Measurements from ENCODE around the gene ASCC2.
A peak's percentile ranks its signal among the peaks of the same experiment; 100 is the strongest.

ASCC2 gene

GRCh38 chr22:29780748-29781676, 57.1 kb downstream of the ASCC2 start:
- H3K27me3 Mint-ChIP-seq = no peaks in the 10 kb centered on the region
- DNase-seq (no peak), ATAC-seq (replicated peaks) (no peak)
- H3K4me1 Mint-ChIP-seq = peaks cover 0 to 6% of the 10 kb centered on the region in 2 donors
- peaks cover 0 to 3% of the 10 kb centered on the region in 2 donors for H3K36me3 Mint-ChIP-seq
- no peak overlapping the region for H3K27ac Mint-ChIP-seq
- no peaks in the 10 kb centered on the region for H3K9me3 Mint-ChIP-seq
- H3K4me3 Mint-ChIP-seq = no peak overlapping the region

DNA sequence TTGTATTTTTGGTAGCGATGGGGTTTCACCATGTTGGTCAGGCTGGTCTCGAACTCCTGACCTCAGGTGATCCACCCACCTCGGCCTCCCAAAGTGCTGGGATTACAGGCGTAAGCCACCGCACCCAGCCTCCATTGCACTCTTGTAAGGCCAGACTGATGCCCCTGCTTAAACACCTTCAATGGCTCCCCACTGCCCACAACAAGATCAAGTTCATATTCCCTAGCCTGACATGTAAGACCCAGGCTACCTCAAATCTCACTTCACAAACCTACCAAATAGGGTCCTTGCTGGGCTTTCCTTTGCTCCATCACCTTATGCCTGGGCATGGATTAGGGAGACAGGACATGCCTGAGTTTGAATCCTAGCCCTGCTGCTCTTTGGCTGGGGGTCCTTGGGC, 57.9 kb downstream of the ASCC2 start:
- H3K4me1 Mint-ChIP-seq = peaks cover 0 to 6% of the 10 kb centered on the region in 2 donors
- no peaks in the 10 kb centered on the region for H3K36me3 Mint-ChIP-seq
- DNase-seq (no peak), ATAC-seq (replicated peaks) (no peak)
- no peak overlapping the region for H3K4me3 Mint-ChIP-seq
- H3K27ac Mint-ChIP-seq = no peak overlapping the region
- no peaks in the 10 kb centered on the region for H3K27me3 Mint-ChIP-seq
- H3K9me3 Mint-ChIP-seq = no peaks in the 10 kb centered on the region

DNA sequence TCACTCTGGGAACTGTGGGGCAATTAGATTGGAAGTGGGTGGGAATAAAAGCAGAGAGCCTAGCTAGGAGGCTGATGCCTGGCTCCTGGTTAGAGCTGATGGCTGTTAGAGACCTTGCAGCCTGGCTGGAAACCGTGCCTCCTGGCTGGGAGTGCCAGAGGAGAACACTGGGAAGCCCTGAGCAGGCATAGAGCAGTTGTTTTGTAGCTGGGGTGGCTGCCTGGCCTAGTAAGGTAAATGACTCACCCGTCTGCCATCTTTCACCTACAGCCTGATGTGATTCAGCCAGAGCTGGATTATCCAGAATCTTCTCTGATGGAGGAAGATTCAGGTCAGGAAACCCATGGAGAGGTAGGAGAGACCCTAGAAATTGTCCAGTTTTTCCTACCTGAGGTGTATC, 64.8 kb downstream of the ASCC2 start:
- ATAC-seq (replicated peaks) (no peak), DNase-seq (no peak)
- no peak overlapping the region for H3K27ac Mint-ChIP-seq
- no peaks in the 10 kb centered on the region for H3K9me3 Mint-ChIP-seq
- peaks cover 4 to 8% of the 10 kb centered on the region in 2 donors for H3K4me1 Mint-ChIP-seq
- H3K27me3 Mint-ChIP-seq = no peaks in the 10 kb centered on the region
- no peak overlapping the region for H3K4me3 Mint-ChIP-seq
- peaks cover 18 to 24% of the 10 kb centered on the region in 2 donors for H3K36me3 Mint-ChIP-seq

DNA sequence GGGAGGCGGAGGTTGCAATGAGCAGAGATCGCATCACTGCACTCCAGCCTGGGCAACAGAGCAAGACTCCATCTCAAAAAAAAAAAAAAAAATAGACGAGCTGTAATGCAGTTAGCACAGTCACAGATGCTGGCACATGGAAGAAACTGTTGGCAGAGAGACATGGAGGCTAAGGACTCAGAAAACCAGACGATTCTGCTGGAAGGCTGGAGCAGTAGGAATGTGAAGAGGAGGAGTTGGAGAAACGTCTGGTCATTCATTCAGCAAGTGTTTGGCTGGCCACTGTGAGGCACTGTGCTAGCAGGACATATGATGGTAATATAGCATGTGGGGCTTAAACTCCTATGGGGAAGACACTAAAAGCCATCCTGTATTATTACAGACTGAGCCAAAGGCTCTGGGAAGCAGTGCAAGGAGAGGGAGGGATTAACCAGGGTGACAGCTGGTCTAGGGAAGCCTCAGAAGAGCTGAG, 65.9 kb downstream of the ASCC2 start:
- Mint-ChIP-seq H3K9me3 (no peaks in the 10 kb centered on the region), H3K4me3 (no peak overlapping the region), H3K36me3 (peaks cover 20 to 31% of the 10 kb centered on the region in 2 donors), H3K27me3 (no peaks in the 10 kb centered on the region), H3K4me1 (peaks cover 9 to 16% of the 10 kb centered on the region in 2 donors), H3K27ac (no peak overlapping the region)
- no peak for DNase-seq
- no peak for ATAC-seq (replicated peaks)

GRCh38 chr22:29769723-29770321, 68.3 kb downstream of the ASCC2 start:
- Mint-ChIP-seq H3K27ac (no peak overlapping the region), H3K36me3 (peaks cover 20 to 35% of the 10 kb centered on the region in 2 donors), H3K4me3 (no peak overlapping the region), H3K4me1 (peaks cover 16 to 38% of the 10 kb centered on the region in 2 donors), H3K9me3 (no peaks in the 10 kb centered on the region), H3K27me3 (no peaks in the 10 kb centered on the region)
- ATAC-seq (replicated peaks) = no peak
- no peak for DNase-seq

DNA sequence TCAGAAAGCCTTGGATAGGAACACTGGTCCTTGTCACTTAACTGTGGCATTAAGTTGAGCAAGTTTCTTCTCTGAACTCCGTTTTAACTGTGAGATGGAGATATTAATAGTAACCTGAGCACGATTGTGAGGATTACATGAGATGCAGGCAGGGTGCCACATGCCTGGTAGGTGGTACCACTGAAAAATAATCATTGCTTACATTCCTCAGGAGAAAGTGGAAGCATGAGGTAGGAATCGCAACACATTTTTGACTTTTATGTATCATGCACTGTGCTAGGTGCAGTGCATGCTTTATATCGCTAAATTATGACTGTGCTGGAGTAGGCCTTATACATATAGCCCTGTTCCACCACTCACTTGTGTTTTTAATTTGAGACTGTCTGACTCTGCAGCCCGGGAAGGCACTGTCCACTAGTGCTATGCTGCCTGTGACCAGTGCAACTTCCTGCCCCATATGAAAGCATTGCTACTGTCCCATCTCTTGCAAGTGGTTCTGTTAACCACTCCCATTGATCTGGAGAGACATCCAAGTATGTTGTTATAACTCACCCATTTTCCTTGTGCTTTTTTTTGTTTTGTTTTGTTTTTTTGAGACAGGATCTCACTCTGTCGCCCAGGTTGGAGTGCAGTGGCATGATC, 69.9 kb downstream of the ASCC2 start:
- H3K27me3 Mint-ChIP-seq = no peaks in the 10 kb centered on the region
- H3K27ac Mint-ChIP-seq = peak overlapping the region; percentile 100
- ATAC-seq (replicated peaks) (no peak), DNase-seq (no peak)
- H3K4me1 Mint-ChIP-seq = peaks cover 16 to 44% of the 10 kb centered on the region in 2 donors
- no peaks in the 10 kb centered on the region for H3K9me3 Mint-ChIP-seq
- H3K36me3 Mint-ChIP-seq = peaks cover 20 to 35% of the 10 kb centered on the region in 2 donors
- H3K4me3 Mint-ChIP-seq = peak overlapping the region; percentile 100

DNA sequence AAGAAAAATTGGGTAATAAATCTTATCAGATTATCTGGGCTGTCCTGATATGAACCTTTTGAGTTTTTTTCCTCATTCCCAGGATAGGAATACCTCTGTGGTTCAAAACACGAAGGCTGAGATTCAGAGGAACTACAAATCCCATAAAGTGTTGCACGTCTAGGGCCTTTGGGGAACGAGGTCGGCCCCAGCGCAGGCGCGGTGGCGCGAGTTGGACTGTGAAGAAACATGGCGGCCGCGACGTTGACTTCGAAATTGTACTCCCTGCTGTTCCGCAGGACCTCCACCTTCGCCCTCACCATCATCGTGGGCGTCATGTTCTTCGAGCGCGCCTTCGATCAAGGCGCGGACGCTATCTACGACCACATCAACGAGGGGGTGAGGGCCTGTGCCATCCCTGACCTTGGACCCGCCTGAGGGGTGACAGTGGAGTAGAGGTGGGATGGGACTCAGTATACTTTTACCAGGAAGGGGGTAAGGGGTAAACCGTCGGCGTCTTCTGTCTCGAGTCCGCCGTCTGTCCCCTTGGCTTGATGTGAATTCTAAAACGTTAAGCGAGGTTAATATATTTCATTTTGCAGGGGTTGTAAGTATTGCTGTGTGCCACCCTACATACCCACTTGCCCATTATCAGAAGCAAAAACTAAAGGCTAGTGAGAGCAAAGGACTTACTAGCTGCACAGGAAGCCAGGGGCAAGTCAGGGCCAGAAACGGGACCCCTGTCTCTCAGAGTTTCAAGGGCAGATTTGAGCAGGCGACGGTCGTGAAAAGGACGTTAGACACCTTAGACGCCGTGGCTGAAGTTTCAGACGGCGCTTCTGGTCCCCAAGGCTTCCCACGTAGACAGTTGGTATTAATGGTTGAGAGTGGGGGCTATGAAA, 70.7 kb downstream of the ASCC2 start, which contains the start of gene UQCR10:
Gene UQCR10 (plus strand): TSS at position 199 of the 881 bp plus-strand sequence. CDS start 30 bp downstream, at position 229.
- H3K27ac Mint-ChIP-seq = peak within 1 kb of the TSS; percentile 100
- DNase-seq = peak; percentile 88
- peaks cover 20 to 33% of the 10 kb centered on the region in 2 donors for H3K36me3 Mint-ChIP-seq
- ATAC-seq (replicated peaks) = peak; percentile 81 to 86
- H3K27me3 Mint-ChIP-seq = no peaks in the 10 kb centered on the region
- peak within 1 kb of the TSS; percentile 100 for H3K4me3 Mint-ChIP-seq
- H3K4me1 Mint-ChIP-seq = peaks cover 16 to 44% of the 10 kb centered on the region in 2 donors
- H3K9me3 Mint-ChIP-seq = no peaks in the 10 kb centered on the region

DNA sequence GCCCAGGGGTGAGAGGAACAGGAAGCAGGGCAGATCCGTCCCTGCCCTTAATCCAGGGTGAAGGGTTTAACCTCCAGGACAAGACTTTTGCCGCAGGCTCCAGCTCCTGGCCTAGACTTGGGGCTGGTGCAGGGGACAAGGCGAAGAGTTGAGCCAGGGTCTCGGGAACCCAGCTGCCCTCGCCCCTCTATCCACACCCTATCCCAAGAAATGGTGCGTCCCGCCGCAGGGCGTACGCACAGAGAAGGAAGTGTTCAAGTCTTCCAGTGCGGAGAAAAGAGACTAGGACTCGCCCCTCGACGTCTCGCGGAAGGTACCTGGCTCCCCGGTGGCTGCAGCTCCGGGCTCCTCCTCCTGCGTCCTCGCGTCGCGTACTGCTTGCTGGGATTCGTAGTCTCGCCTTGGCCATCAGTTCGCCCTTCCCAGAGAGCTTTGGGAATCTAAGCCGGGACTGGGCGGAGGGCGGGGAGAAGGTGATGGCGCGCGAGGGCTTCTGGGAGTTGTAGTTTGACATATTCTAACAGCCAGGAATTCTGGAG, 71.4 kb downstream of the ASCC2 start, which contains the start of gene ZMAT5:
Gene ZMAT5 (minus strand): TSS at position 376 of the 539 bp plus-strand sequence. CDS start 18,463 bp downstream, outside the sequence.
- Mint-ChIP-seq H3K36me3 (peaks cover 16 to 30% of the 10 kb centered on the region in 2 donors), H3K27ac (peak within 1 kb of the TSS; percentile 100), H3K4me1 (peaks cover 16 to 44% of the 10 kb centered on the region in 2 donors), H3K27me3 (no peaks in the 10 kb centered on the region), H3K9me3 (no peaks in the 10 kb centered on the region), H3K4me3 (peak within 1 kb of the TSS; percentile 100)
- ATAC-seq (replicated peaks) (peak; percentile 95 to 97), DNase-seq (peak; percentile 91)

DNA sequence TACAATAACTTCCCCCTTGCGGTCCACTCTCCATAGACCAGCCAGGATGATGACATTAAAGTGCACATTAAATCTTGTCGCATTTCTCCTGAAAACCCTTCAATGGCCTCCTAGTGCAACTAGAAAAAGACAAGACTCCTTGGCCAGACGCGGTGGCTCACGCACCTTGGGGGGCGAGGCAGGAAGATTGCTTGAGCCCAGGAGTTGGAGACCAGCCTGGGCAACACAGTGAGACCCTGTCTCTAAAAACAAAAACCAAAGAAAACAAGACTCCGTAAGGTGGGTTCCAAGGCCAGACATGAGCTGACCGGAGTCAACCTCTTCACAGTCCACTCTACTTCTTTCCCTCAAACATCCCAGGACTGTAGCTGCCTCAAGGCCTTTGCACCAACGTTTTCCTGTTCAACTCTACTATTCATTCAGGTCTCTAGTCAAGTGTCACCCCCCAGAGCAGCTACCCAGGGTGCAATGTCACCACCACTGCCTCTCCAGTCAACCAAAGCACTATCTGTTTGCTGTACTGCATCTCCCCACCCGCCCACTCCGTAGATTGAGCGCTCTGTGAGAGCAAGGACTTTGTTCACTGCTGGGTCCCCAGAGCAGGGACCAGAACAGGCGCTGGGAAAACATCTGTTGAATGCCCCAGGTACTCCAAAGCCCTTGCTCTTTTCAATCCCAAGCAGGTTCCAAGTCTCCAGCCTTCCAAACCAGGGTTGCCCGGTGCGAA, 72.0 kb downstream of the ASCC2 start:
- Mint-ChIP-seq H3K36me3 (peaks cover 16 to 30% of the 10 kb centered on the region in 2 donors), H3K9me3 (no peaks in the 10 kb centered on the region), H3K27ac (peak overlapping the region; percentile 100), H3K4me3 (peak overlapping the region; percentile 100), H3K4me1 (peaks cover 16 to 44% of the 10 kb centered on the region in 2 donors), H3K27me3 (no peaks in the 10 kb centered on the region)
- ATAC-seq (replicated peaks) (peak; percentile 48 to 55), DNase-seq (peak; percentile 25)

GRCh38 chr22:29762263-29762662, 75.8 kb downstream of the ASCC2 start:
- no peak overlapping the region for H3K27ac Mint-ChIP-seq
- no peaks in the 10 kb centered on the region for H3K9me3 Mint-ChIP-seq
- peaks cover under 1 to 7% of the 10 kb centered on the region in 2 donors for H3K36me3 Mint-ChIP-seq
- peaks cover 11 to 34% of the 10 kb centered on the region in 2 donors for H3K4me1 Mint-ChIP-seq
- H3K27me3 Mint-ChIP-seq = no peaks in the 10 kb centered on the region
- ATAC-seq (replicated peaks) (no peak), DNase-seq (no peak)
- H3K4me3 Mint-ChIP-seq = no peak overlapping the region

DNA sequence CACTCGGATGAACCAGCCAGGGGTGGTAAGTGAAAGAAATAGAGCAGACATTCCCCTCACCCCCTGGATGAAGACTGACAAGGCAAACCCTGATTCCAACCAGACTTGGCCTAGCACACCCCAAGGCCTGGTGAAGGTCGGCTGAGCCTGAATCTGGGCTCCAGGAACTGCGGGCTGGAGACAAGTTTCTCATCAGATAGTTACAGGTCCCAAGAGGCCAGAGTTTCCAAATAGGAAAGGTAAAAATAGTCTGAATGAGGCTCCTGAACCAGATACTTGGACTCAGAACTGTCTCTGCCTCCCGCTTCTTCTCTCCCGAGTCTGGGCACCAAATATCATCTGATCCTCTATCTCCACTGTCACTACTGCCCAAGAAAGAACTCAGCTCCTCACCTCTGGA, 79.1 kb downstream of the ASCC2 start:
- no peak for ATAC-seq (replicated peaks)
- H3K9me3 Mint-ChIP-seq = no peaks in the 10 kb centered on the region
- H3K4me3 Mint-ChIP-seq = no peak overlapping the region
- H3K27me3 Mint-ChIP-seq = no peaks in the 10 kb centered on the region
- peaks cover 13 to 19% of the 10 kb centered on the region in 2 donors for H3K4me1 Mint-ChIP-seq
- DNase-seq = no peak
- peaks cover 2 to 3% of the 10 kb centered on the region in 2 donors for H3K36me3 Mint-ChIP-seq
- no peak overlapping the region for H3K27ac Mint-ChIP-seq

- peaks cover 2 to 3% of the 10 kb centered on the region in 2 donors for H3K36me3 Mint-ChIP-seq
- DNase-seq (no peak), ATAC-seq (replicated peaks) (no peak)
- H3K27me3 Mint-ChIP-seq = no peaks in the 10 kb centered on the region
- H3K27ac Mint-ChIP-seq = no peak overlapping the region
- no peaks in the 10 kb centered on the region for H3K9me3 Mint-ChIP-seq
- peaks cover 13 to 19% of the 10 kb centered on the region in 2 donors for H3K4me1 Mint-ChIP-seq
- no peak overlapping the region for H3K4me3 Mint-ChIP-seq
These were observed 79.9 kb downstream of the ASCC2 start for GRCh38 chr22:29758068-29758622.

Data from stimulated activated naive B cell treated with anti-CD40 and anti-IgM and Interleukin-4, amounts not matched to agents 10 μg/mL and 1 μg/mL and 100 μg/mL, for 72 hours (primary cell).